DMS79 (cell line): ENCODE measurements around the gene TTC21B.

Source experiments
- DNase-seq: peaks from one replicate; lab custom pipeline; 2025; lab: John Stamatoyannopoulos, UW

The TTC21B gene

GRCh38 chr2:165837122-165837521 is 116.5 kb downstream of the TTC21B start:
- DNase-seq, result no peak

GRCh38 chr2:165835363-165835762 is 118.2 kb downstream of the TTC21B start:
- no peak for DNase-seq

- no peak for DNase-seq
Observed at GRCh38 chr2:165833156-165833555, 120.4 kb downstream of the TTC21B start.

GRCh38 chr2:165827921-165828276 is 125.7 kb downstream of the TTC21B start:
- no peak for DNase-seq

- DNase-seq, result no peak
Observed at GRCh38 chr2:165827016-165827920, 126.3 kb downstream of the TTC21B start.

- peak; percentile 92 for DNase-seq
Observed at GRCh38 chr2:165825041-165825440, 128.5 kb downstream of the TTC21B start.
